Measurements from ENCODE around the gene ACOXL. TPM values are rescaled to one million over a fixed set of nuclear protein-coding genes. Genes with fewer than 3 reads are reported as not detected.

Gene ACOXL
- total and polyA plus RNA-seq, 2 donors (not counting 3 experiments of a cell fraction or from before 2014, with no cell fraction given) = not detected

- dilution Hi-C loops (cut with MboI; ENCODE audit: extremely low pct_ligation_motif_present, low sequenced_read_pairs) (no loop called here), intact Hi-C loops (cut with micrococcal nuclease) (no loop called here)
- ChIA-PET POLR2A (no interaction called here), CTCF (no interaction called here)
- DNase-seq (ENCODE audit: low read depth, low spot score) (no peak), FAIRE-seq (no peak)
- Histone ChIP-seq H3K4me2 (ENCODE audit: insufficient read depth, low read length) (no peak overlapping the region), H3K4me3 (replicated peaks in 1 of 3; ENCODE audit: insufficient read depth in 1 of 3, low read depth in 1 of 3, low read length in 3 of 3) (no peak overlapping the region), H4K20me1 (replicated peaks; ENCODE audit: control insufficient read depth, extremely low read depth, insufficient read depth, low read length) (no peaks in the 10 kb centered on the region), H3K36me3 (ENCODE audit: control insufficient read depth in 2 of 2, extremely low read depth in 1 of 2, insufficient read depth in 2 of 2, low read length in 2 of 2) (peaks cover 0 to 10% of the 10 kb centered on the region in 2 experiments), H3K27me3 (ENCODE audit: control insufficient read depth in 2 of 2, insufficient read depth in 2 of 2, low read length in 2 of 2) (peaks cover 7 to 31% of the 10 kb centered on the region in 2 experiments), H3K9ac (replicated peaks; ENCODE audit: extremely low read depth, insufficient read depth, low read length) (no peak overlapping the region), H3K9me3 (replicated peaks; ENCODE audit: control insufficient read depth, insufficient read depth, low read length) (no peaks in the 10 kb centered on the region), H3K9me1 (replicated peaks; ENCODE audit: control insufficient read depth, extremely low read depth, insufficient read depth, low read length) (no peaks in the 10 kb centered on the region), H2AFZ (ENCODE audit: low read depth, low read length) (no peak overlapping the region), H3K4me1 (ENCODE audit: control insufficient read depth, extremely low read depth, insufficient read depth, low read length) (peaks cover 39% of the 10 kb centered on the region), H3K79me2 (ENCODE audit: control insufficient read depth, insufficient read depth, low read length) (no peaks in the 10 kb centered on the region), H3K27ac (ENCODE audit: insufficient read depth, low read depth, low read length) (no peak overlapping the region)
- BruUV-seq (replicated peaks) = no TSS peak
- no peak for TF ChIP-seq FOS (IDR thresholded peaks at IDR 0.05; ENCODE audit: borderline replicate concordance, insufficient read depth, low read length)
- no peak for TF ChIP-seq CTCF (IDR thresholded peaks at IDR 0.05; ENCODE audit: extremely low read depth in 1 of 2, insufficient read depth in 1 of 2, low read depth in 1 of 2, low read length in 2 of 2)
- no peak for TF ChIP-seq JUN (IDR thresholded peaks at IDR 0.05; ENCODE audit: borderline replicate concordance, insufficient read depth, insufficient read length, low read depth)
- no peak for TF ChIP-seq MAX (IDR thresholded peaks at IDR 0.05; ENCODE audit: insufficient read depth, insufficient read length)
- TF ChIP-seq EZH2 (IDR thresholded peaks at IDR 0.05; ENCODE audit: borderline replicate concordance, low read depth, low read length, severe bottlenecking) = no peak
Observed at GRCh38 chr2:111165084-111165483, 432.7 kb downstream of the ACOXL start.

- intact Hi-C loops (cut with micrococcal nuclease) = no loop called here
- Histone ChIP-seq H3K36me3 (ENCODE audit: control insufficient read depth in 2 of 2, extremely low read depth in 1 of 2, insufficient read depth in 2 of 2, low read length in 2 of 2) (peaks cover 0 to 7% of the 10 kb centered on the region in 2 experiments), H3K4me1 (ENCODE audit: control insufficient read depth, extremely low read depth, insufficient read depth, low read length) (peaks cover 33% of the 10 kb centered on the region), H3K9me1 (replicated peaks; ENCODE audit: control insufficient read depth, extremely low read depth, insufficient read depth, low read length) (no peaks in the 10 kb centered on the region), H4K20me1 (replicated peaks; ENCODE audit: control insufficient read depth, extremely low read depth, insufficient read depth, low read length) (no peaks in the 10 kb centered on the region), H3K4me3 (replicated peaks in 1 of 3; ENCODE audit: insufficient read depth in 1 of 3, low read depth in 1 of 3, low read length in 3 of 3) (no peak overlapping the region), H3K4me2 (ENCODE audit: insufficient read depth, low read length) (no peak overlapping the region), H2AFZ (ENCODE audit: low read depth, low read length) (no peak overlapping the region), H3K9me3 (replicated peaks; ENCODE audit: control insufficient read depth, insufficient read depth, low read length) (no peaks in the 10 kb centered on the region), H3K27ac (ENCODE audit: insufficient read depth, low read depth, low read length) (no peak overlapping the region), H3K9ac (replicated peaks; ENCODE audit: extremely low read depth, insufficient read depth, low read length) (no peak overlapping the region), H3K27me3 (ENCODE audit: control insufficient read depth in 2 of 2, insufficient read depth in 2 of 2, low read length in 2 of 2) (peaks cover 7 to 34% of the 10 kb centered on the region in 2 experiments), H3K79me2 (ENCODE audit: control insufficient read depth, insufficient read depth, low read length) (no peaks in the 10 kb centered on the region)
- TF ChIP-seq MYC (IDR thresholded peaks at IDR 0.05; ENCODE audit: low read depth, low read length) = no peak
- TF ChIP-seq JUN (IDR thresholded peaks at IDR 0.05; ENCODE audit: borderline replicate concordance, insufficient read depth, insufficient read length, low read depth) = no peak
- TF ChIP-seq CTCF (IDR thresholded peaks at IDR 0.05; ENCODE audit: extremely low read depth in 1 of 2, insufficient read depth in 1 of 2, low read depth in 1 of 2, low read length in 2 of 2) = no peak
- TF ChIP-seq GATA2 (IDR thresholded peaks at IDR 0.05; ENCODE audit: insufficient read depth, insufficient read length, low read depth, low read length) = no peak
- no peak for TF ChIP-seq EZH2 (IDR thresholded peaks at IDR 0.05; ENCODE audit: borderline replicate concordance, low read depth, low read length, severe bottlenecking)
- TF ChIP-seq MAX (IDR thresholded peaks at IDR 0.05; ENCODE audit: insufficient read depth, insufficient read length) = no peak
- TF ChIP-seq FOS (IDR thresholded peaks at IDR 0.05; ENCODE audit: borderline replicate concordance, insufficient read depth, low read length) = no peak
- TF ChIP-seq POLR2A (IDR thresholded peaks at IDR 0.05; ENCODE audit: low read depth, low read length) = no peak
- TF ChIP-seq POLR2AphosphoS5 (IDR thresholded peaks at IDR 0.05; ENCODE audit: insufficient read depth, low read depth, low read length) = no peak
- FAIRE-seq = no peak
- DNase-seq (ENCODE audit: low read depth, low spot score) = no peak
- CTCF ChIA-PET = no interaction called here
- POLR2A ChIA-PET = no interaction called here
- BruUV-seq (replicated peaks) = no TSS peak
- dilution Hi-C loops (cut with MboI; ENCODE audit: extremely low pct_ligation_motif_present, low sequenced_read_pairs) = no loop called here
Observed at GRCh38 chr2:111166115-111166514, 433.7 kb downstream of the ACOXL start.
